Naive thymus-derived CD4-positive, alpha-beta T cell (primary cell): ENCODE data around the gene ELAPOR2. TPM values are rescaled to one million over a fixed set of nuclear protein-coding genes. Genes with fewer than 3 reads are reported as not detected.

Experiments
- ATAC-seq: fragments of 150-1000 bp; cut with Tn5 transposase; 2 replicates; pipeline ENCODE4 v1.10.0; 2021; ENCODE audit warnings: mild to moderate bottlenecking, moderate library complexity
- CTCF ChIA-PET: fragments of 350-600 bp; sonication (Branson Sonifier 250); formaldehyde crosslinking; loops from one replicate; lab custom pipeline; 2021; ENCODE audit warnings: antibody characterized with exemption; lab: Charles Lee
- POLR2A ChIA-PET: fragments of 350-600 bp; sonication (Branson Sonifier 250); formaldehyde crosslinking; loops from one replicate; lab custom pipeline; 2021; ENCODE audit warnings: antibody characterized with exemption, inconsistent platforms; lab: Charles Lee
- DNase-seq, 9 donors: peaks; one replicate each; pipeline versions ENCODE4 v3.0.0 to v3.0.0-alpha.2; 2020 to 2022; ENCODE audit warnings: mixed read lengths in 1 of 9
- H3K27ac ChIP-seq: one replicate; pipeline ENCODE4 v1.7.0; 2013; ENCODE audit warnings: mild to moderate bottlenecking, low read depth, low read length, moderate library complexity
- H3K27me3 ChIP-seq, 2 donors: one replicate each; pipeline ENCODE4 v1.7.0; 2013; ENCODE audit warnings: low read length in 2 of 2, mild to moderate bottlenecking in 2 of 2, moderate library complexity in 2 of 2; ENCODE audit not compliant: control insufficient read depth in 2 of 2, insufficient read depth in 2 of 2
- H3K36me3 ChIP-seq, 3 experiments: 1 replicate in 2 of 3; 2 replicates in 1 of 3; pipeline ENCODE4 v1.7.0; 2013; ENCODE audit warnings: low read length in 3 of 3, mild to moderate bottlenecking in 3 of 3, moderate library complexity in 1 of 3; ENCODE audit not compliant: insufficient read depth in 3 of 3, control insufficient read depth in 2 of 3
- H3K4me1 ChIP-seq, 2 donors: one replicate each; pipeline ENCODE4 v1.7.0; 2013; ENCODE audit warnings: low read length in 2 of 2, mild to moderate bottlenecking in 2 of 2, moderate library complexity in 1 of 2; ENCODE audit not compliant: control insufficient read depth in 2 of 2, insufficient read depth in 2 of 2
- H3K4me3 ChIP-seq: 2 replicates; pipeline ENCODE4 v1.7.0; 2013; ENCODE audit warnings: mild to moderate bottlenecking, low read length
- H3K9me3 ChIP-seq, 3 experiments: 1 replicate in 2 of 3; 2 replicates in 1 of 3; pipeline ENCODE4 v1.7.0; 2013; ENCODE audit warnings: low read length in 3 of 3; ENCODE audit not compliant: control insufficient read depth in 2 of 3
- H3K27ac Mint-ChIP-seq, 9 donors: one replicate each; pipeline ENCODE4 v1.8.0; 2020 to 2022; ENCODE audit warnings: mixed read lengths in 9 of 9, mild to moderate bottlenecking in 8 of 9, moderate library complexity in 5 of 9, inconsistent platforms in 2 of 9
- H3K27me3 Mint-ChIP-seq, 5 donors: one replicate each; pipeline ENCODE4 v1.8.0; 2021 to 2022; ENCODE audit warnings: mixed read lengths in 5 of 5, mild to moderate bottlenecking in 1 of 5
- H3K36me3 Mint-ChIP-seq, 5 donors: one replicate each; pipeline ENCODE4 v1.8.0; 2020 to 2022; ENCODE audit warnings: mixed read lengths in 5 of 5, mild to moderate bottlenecking in 3 of 5, inconsistent platforms in 1 of 5
- H3K4me1 Mint-ChIP-seq, 7 donors: one replicate each; pipeline ENCODE4 v1.8.0; 2020 to 2022; ENCODE audit warnings: mixed read lengths in 7 of 7, mild to moderate bottlenecking in 3 of 7, inconsistent platforms in 1 of 7
- H3K4me3 Mint-ChIP-seq, 10 donors: one replicate each; pipeline ENCODE4 v1.8.0; 2020 to 2022; ENCODE audit warnings: mild to moderate bottlenecking in 10 of 10, mixed read lengths in 10 of 10, moderate library complexity in 6 of 10, inconsistent platforms in 2 of 10
- H3K9me3 Mint-ChIP-seq, 11 donors: one replicate each; pipeline ENCODE4 v1.8.0; 2020 to 2022; ENCODE audit warnings: mixed read lengths in 11 of 11, mild to moderate bottlenecking in 4 of 11, inconsistent platforms in 1 of 11, moderate library complexity in 1 of 11
- intact Hi-C, 2 donors: fragments of 100-400 bp; cut with micrococcal nuclease; formaldehyde crosslinking; loops; one replicate each; pipeline ENCODE4 v1.15.1; 2023
- polyA plus RNA-seq, 2 donors: library from polyadenylated mRNA; unstranded; fragments of 300-500 nt; fragmentation: Illumina TruSeq; gene quantifications; one replicate each; pipeline ENCODE4 v1.2.3, GENCODE V29; 2021
- total RNA-seq, 6 experiments: library from RNA in 5 of 6; stranded (reverse) in 5 of 6; gene quantifications; 1 replicate in 5 of 6; 2 replicates in 1 of 6; pipeline ENCODE4 v1.2.3 and lab custom pipeline; 2021 to 2026

Gene ELAPOR2
- total and polyA plus RNA-seq, 7 experiments from 2014 or later: 1.3 to 11.0 (median 6.4) TPM

DNA sequence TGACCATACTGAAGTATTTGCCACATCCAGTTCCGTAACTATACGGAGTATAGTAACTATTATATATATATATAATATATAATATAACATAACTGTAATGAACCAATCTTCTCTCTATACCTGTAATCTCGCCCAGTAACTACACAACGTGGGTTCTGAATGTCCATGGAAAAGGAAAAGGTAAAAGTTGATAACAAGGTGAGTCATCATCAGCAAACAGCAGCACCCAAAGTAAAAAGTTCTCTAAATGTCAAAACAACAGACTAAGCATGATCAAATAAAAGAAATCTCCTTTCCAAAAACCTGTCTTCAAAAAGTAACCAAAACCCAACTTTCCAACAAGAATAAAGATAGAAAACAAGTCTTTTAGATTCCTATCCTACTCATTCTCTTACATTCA, 42.8 kb downstream of the ELAPOR2 start:
- ATAC-seq (no peak), DNase-seq (no peak)
- CTCF ChIA-PET: no interaction called here
- Mint-ChIP-seq H3K4me1 (peaks cover 0 to 12% (median 0%) of the 10 kb centered on the region in 7 donors), H3K9me3 (no peaks in the 10 kb centered on the region), H3K27me3 (peaks cover 0 to 5% (median 0%) of the 10 kb centered on the region in 5 donors), H3K4me3 (no peak overlapping the region), H3K36me3 (no peaks in the 10 kb centered on the region), H3K27ac (no peak overlapping the region)
- H3K27ac ChIP-seq: no peak overlapping the region
- no peaks in the 10 kb centered on the region for H3K36me3 ChIP-seq
- H3K9me3 ChIP-seq: no peaks in the 10 kb centered on the region
- POLR2A ChIA-PET: no interaction called here
- H3K4me3 ChIP-seq: no peak overlapping the region
- intact Hi-C loops: no loop called here
- H3K27me3 ChIP-seq: peaks cover 0 to 3% of the 10 kb centered on the region in 2 donors
- H3K4me1 ChIP-seq: no peaks in the 10 kb centered on the region

DNA sequence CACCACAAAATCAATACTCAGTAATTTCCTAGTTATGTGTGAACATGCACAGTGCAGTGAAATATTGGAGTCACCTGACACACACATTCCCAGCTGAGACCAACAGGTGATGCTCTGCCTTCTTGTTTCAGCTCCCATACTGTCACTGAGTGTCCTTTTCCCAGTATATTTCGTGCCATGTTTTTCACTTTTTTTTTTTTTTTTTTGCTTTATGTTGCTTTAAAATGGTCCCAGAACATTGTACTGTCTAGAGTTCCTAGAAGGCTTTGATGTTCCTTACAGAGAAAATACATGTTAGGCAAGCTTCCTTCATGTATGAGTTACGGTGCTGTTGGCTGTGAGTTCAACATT, 45.6 kb downstream of the ELAPOR2 start:
- H3K27me3 ChIP-seq: no peaks in the 10 kb centered on the region
- no peaks in the 10 kb centered on the region for H3K36me3 ChIP-seq
- Mint-ChIP-seq H3K9me3 (no peaks in the 10 kb centered on the region), H3K27me3 (peaks cover 0 to 5% (median 0%) of the 10 kb centered on the region in 5 donors), H3K4me3 (no peak overlapping the region), H3K4me1 (peaks cover 0 to 12% (median 0%) of the 10 kb centered on the region in 7 donors), H3K27ac (peak overlapping the region in 1 of 9 donors; percentile 12), H3K36me3 (no peaks in the 10 kb centered on the region)
- no peak overlapping the region for H3K4me3 ChIP-seq
- no peaks in the 10 kb centered on the region for H3K4me1 ChIP-seq
- POLR2A ChIA-PET: interaction anchor here (0.6 kb wide), 1 partner anchor 366 kb away, joined by 4 read pairs; no protein-coding TSS in a partner anchor
- no peak overlapping the region for H3K27ac ChIP-seq
- intact Hi-C loops: no loop called here
- H3K9me3 ChIP-seq: no peaks in the 10 kb centered on the region
- DNase-seq (no peak), ATAC-seq (no peak)
- CTCF ChIA-PET: no interaction called here

DNA sequence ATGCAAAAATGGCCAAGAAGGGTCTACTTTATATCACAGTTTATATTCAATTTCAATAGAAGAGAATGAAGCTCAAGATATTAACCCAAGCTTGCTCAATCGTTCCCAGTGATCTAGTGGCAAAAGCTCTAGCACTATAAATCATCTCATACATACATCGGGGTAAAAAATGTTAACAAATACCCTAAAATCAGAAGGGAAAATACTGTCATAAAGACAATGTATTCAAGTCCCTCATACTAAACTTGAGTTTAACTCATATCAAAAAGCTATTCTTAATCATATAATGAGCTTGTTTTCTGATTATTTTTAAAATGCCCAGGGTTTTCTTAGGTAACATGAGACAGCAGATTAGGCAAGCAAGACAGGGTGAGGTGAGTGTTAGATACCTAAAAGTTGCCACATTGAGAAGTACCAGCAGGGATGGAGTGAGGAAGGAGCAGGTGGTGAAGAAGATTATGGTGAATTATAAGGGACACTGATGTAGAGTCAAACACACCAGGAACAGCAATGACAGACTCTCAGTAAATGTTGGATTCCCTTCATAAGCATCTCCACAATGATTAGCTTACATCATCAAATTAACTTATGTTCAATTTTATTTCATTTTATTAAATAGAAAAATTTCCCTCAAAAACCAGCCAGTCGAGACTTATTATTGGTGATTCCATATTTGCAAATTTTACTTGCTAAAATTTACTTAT, 46.2 kb downstream of the ELAPOR2 start:
- H3K27ac Mint-ChIP-seq: no peak overlapping the region
- no peaks in the 10 kb centered on the region for H3K4me1 ChIP-seq
- H3K4me3 Mint-ChIP-seq: no peak overlapping the region
- H3K9me3 ChIP-seq: no peaks in the 10 kb centered on the region
- intact Hi-C loops: no loop called here
- no peaks in the 10 kb centered on the region for H3K36me3 Mint-ChIP-seq
- no peaks in the 10 kb centered on the region for H3K36me3 ChIP-seq
- DNase-seq: no peak
- H3K4me3 ChIP-seq: no peak overlapping the region
- peaks cover 0 to 12% (median 0%) of the 10 kb centered on the region in 7 donors for H3K4me1 Mint-ChIP-seq
- no peak overlapping the region for H3K27ac ChIP-seq
- ChIA-PET CTCF (no interaction called here), POLR2A (no interaction called here)
- peaks cover 0 to 5% (median 0%) of the 10 kb centered on the region in 5 donors for H3K27me3 Mint-ChIP-seq
- no peaks in the 10 kb centered on the region for H3K27me3 ChIP-seq
- no peaks in the 10 kb centered on the region for H3K9me3 Mint-ChIP-seq
- ATAC-seq: no peak

Other genes with a start within 250 kb of the ELAPOR2 start
- 100 to 1,000 TPM; 118 to 159 (median 131) TPM for gene DMTF1, start 92.8 kb upstream of the ELAPOR2 start, total RNA-seq
- gene DMTF1, start 92.8 kb upstream of the ELAPOR2 start, polyA plus RNA-seq: 10 to 100 TPM; 33.9 to 36.2 TPM
- 100 to 1,000 TPM in 4 of 5 experiments, 10 to 100 TPM in 1; 50.0 to 153 (median 125) TPM for gene TMEM243, start 160.1 kb upstream of the ELAPOR2 start, total RNA-seq
- gene TMEM243, start 160.1 kb upstream of the ELAPOR2 start, polyA plus RNA-seq: 100 to 1,000 TPM in 1 of 2 donors, 10 to 100 TPM in 1; 81.3 to 111 TPM